K562 (cell line): Measurements from ENCODE around the gene SOX6. TPM values are rescaled to one million over a fixed set of nuclear protein-coding genes. Genes with fewer than 3 reads are reported as not detected.
A peak's percentile ranks its signal among the peaks of the same experiment; 100 is the strongest.

Experiments used
- ATAC-seq: fragments of 200-7000 bp; cut with Tn5 transposase; 3 replicates; pipeline ENCODE4 v1.9.1; 2020; ENCODE audit warnings: moderate library complexity
- BruUV-seq: library from RNA; stranded (reverse); fragments of 400-500 nt; replicated peaks from 2 replicates; lab custom pipeline; 2021; lab: Mats Ljungman, UMichigan
- CTCF ChIA-PET: fragments of 300-600 bp; formaldehyde crosslinking; extraction: SDS; loops from one replicate; lab custom pipeline; 2021; ENCODE audit warnings: low intra/inter-chr PET ratio; lab: Yijun Ruan, JAX
- POLR2A ChIA-PET: fragments of 300-600, 350-650 bp; sonication (Branson Sonifier 250); formaldehyde crosslinking; extraction: SDS; loops from one replicate; lab custom pipeline; 2021; ENCODE audit warnings: antibody characterized with exemption, inconsistent platforms; lab: Yijun Ruan, JAX
- DNase-seq, 4 experiments: peaks; one replicate each; pipeline versions ENCODE4 v3.0.0 to v3.0.0-alpha.2; 2011 to 2018; ENCODE audit warnings: low spot score in 3 of 4, mixed read lengths in 3 of 4; ENCODE audit errors: extremely low read depth in 1 of 4
- FAIRE-seq: peaks from 2 replicates; lab custom pipeline; 2011; peaks lifted over from hg19 to GRCh38; lab: Jason Lieb, UNC
- H2AFZ ChIP-seq: 2 replicates; pipeline ENCODE4 v1.6.0; 2011; ENCODE audit warnings: low read depth, low read length, control low read depth, inconsistent platforms
- H3K27ac ChIP-seq: fragments of 200-600 bp; 3 replicates; pipeline ENCODE4 v1.8.0; 2011; ENCODE audit warnings: low read depth, mild to moderate bottlenecking, control low read depth, inconsistent platforms, low read length, moderate library complexity, mixed read lengths; ENCODE audit errors: extremely low read depth
- H3K27me3 ChIP-seq, 2 experiments: fragments of 300-600 bp in 1 of 2; 2 replicates in 1 of 2; 3 replicates in 1 of 2; pipeline versions ENCODE4 v1.6.0 to v1.8.0; 2011; ENCODE audit warnings: inconsistent platforms in 2 of 2, low read length in 2 of 2, mild to moderate bottlenecking in 1 of 2, mixed read lengths in 1 of 2, moderate library complexity in 1 of 2; ENCODE audit not compliant: control insufficient read depth in 2 of 2, insufficient read depth in 2 of 2
- H3K36me3 ChIP-seq: fragments of 300-600 bp; 3 replicates; pipeline ENCODE4 v1.8.0; 2011; ENCODE audit warnings: mild to moderate bottlenecking, low read length, inconsistent platforms; ENCODE audit not compliant: control insufficient read depth, insufficient read depth
- H3K4me1 ChIP-seq, 2 experiments: fragments of 200-600 bp in 1 of 2; replicated peaks in 1 of 2; 2 replicates in 1 of 2; 3 replicates in 1 of 2; pipeline versions ENCODE4 v1.5.1 to v1.8.0; 2011; ENCODE audit warnings: inconsistent platforms in 2 of 2, low read length in 2 of 2, mild to moderate bottlenecking in 1 of 2, mixed read lengths in 1 of 2, moderate library complexity in 1 of 2; ENCODE audit not compliant: control insufficient read depth in 2 of 2, insufficient read depth in 2 of 2
- H3K4me2 ChIP-seq: 2 replicates; pipeline ENCODE4 v1.6.1; 2011; ENCODE audit warnings: low read length, control low read depth, inconsistent platforms, mixed read lengths; ENCODE audit not compliant: insufficient read depth
- H3K4me3 ChIP-seq: fragments of 200-600 bp; sonication (generic), shearing (Covaris generic); 2 replicates; pipeline ENCODE4 v1.5.1; 2016; ENCODE audit warnings: control low read depth, inconsistent platforms
- H3K79me2 ChIP-seq: fragments of 200-600 bp; 3 replicates; pipeline ENCODE4 v1.8.0; 2011; ENCODE audit warnings: low read length, inconsistent platforms; ENCODE audit not compliant: control insufficient read depth, insufficient read depth
- H3K9ac ChIP-seq, 2 experiments: 2 replicates each; pipeline versions ENCODE4 v1.6.0 to v1.6.1; 2011; ENCODE audit warnings: low read depth in 2 of 2, low read length in 2 of 2, control low read depth in 1 of 2, inconsistent platforms in 1 of 2, mild to moderate bottlenecking in 1 of 2, mixed read lengths in 1 of 2; ENCODE audit not compliant: insufficient read depth in 1 of 2
- H3K9me1 ChIP-seq: one replicate; pipeline ENCODE4 v1.6.0; 2011; ENCODE audit warnings: inconsistent platforms, mild to moderate bottlenecking, low read length, moderate library complexity; ENCODE audit not compliant: control insufficient read depth, insufficient read depth
- H3K9me3 ChIP-seq: replicated peaks from 2 replicates; pipeline ENCODE4 v1.5.1; 2011; ENCODE audit warnings: low read depth, low read length, inconsistent platforms; ENCODE audit not compliant: control insufficient read depth, insufficient read depth
- H4K20me1 ChIP-seq: replicated peaks from 2 replicates; pipeline ENCODE4 v1.6.1; 2011; ENCODE audit warnings: low read length, inconsistent platforms, mixed read lengths; ENCODE audit not compliant: control insufficient read depth, insufficient read depth
- CREB3 ChIP-seq: fragments of 450-650 bp; conservative IDR thresholded peaks from 2 replicates; pipeline ENCODE4 v1.6.1; 2016; ENCODE audit warnings: missing genetic modification characterization, low read depth, mild to moderate bottlenecking, missing compliant biosample characterization, moderate library complexity
- CTBP1 ChIP-seq: fragments of 450-650 bp; IDR thresholded peaks from 2 replicates; pipeline ENCODE4 v1.6.1; 2016; ENCODE audit warnings: borderline replicate concordance
- CXXC5 ChIP-seq: fragments of 250-450 bp; sonication (Bioruptor Pico); IDR thresholded peaks from 2 replicates; pipeline ENCODE4 v1.8.0; 2022; ENCODE audit warnings: inconsistent platforms, mild to moderate bottlenecking, moderate library complexity
- EZH2 ChIP-seq: IDR thresholded peaks from 2 replicates; pipeline ENCODE4 v1.6.1; 2012; ENCODE audit warnings: low read depth, mild to moderate bottlenecking, inconsistent platforms, low read length, borderline replicate concordance
- HOMEZ ChIP-seq: fragments of 250-450 bp; sonication (Bioruptor Pico); IDR thresholded peaks from 2 replicates; pipeline ENCODE4 v1.4.0; 2020; ENCODE audit warnings: mild to moderate bottlenecking, moderate library complexity
- KDM1A ChIP-seq, 2 experiments: fragments of 450-650 bp; IDR thresholded peaks; 2 replicates each; pipeline ENCODE4 v1.6.1; 2016; ENCODE audit warnings: mild to moderate bottlenecking in 2 of 2
- NFRKB ChIP-seq: fragments of 450-650 bp; IDR thresholded peaks from 2 replicates; pipeline ENCODE4 v1.6.1; 2016; ENCODE audit warnings: low read depth
- SP2 ChIP-seq: IDR thresholded peaks from 2 replicates; pipeline ENCODE4 v1.6.1; 2011; ENCODE audit warnings: mild to moderate bottlenecking, low read depth, low read length, moderate library complexity; ENCODE audit not compliant: poor library complexity, severe bottlenecking; ENCODE audit errors: extremely low read depth
- SPI1 ChIP-seq: IDR thresholded peaks from 2 replicates; pipeline ENCODE4 v1.6.1; 2011; ENCODE audit warnings: low read depth, low read length, control low read depth, borderline replicate concordance
- XRCC3 ChIP-seq: fragments of 450-650 bp; IDR thresholded peaks from 2 replicates; pipeline ENCODE4 v1.6.1; 2017; ENCODE audit warnings: mild to moderate bottlenecking, moderate library complexity
- ZNF449 ChIP-seq: fragments of 250-450 bp; sonication (Bioruptor Pico); IDR thresholded peaks from 2 replicates; pipeline ENCODE4 v1.8.0; 2022; ENCODE audit warnings: moderate library complexity, mild to moderate bottlenecking, inconsistent platforms
- ZNF584 ChIP-seq: fragments of 200-800 bp; sonication (Bioruptor generic); IDR thresholded peaks from 2 replicates; pipeline ENCODE4 v1.6.1; 2016; ENCODE audit warnings: low read depth, mild to moderate bottlenecking, missing genetic modification characterization, missing compliant biosample characterization
- ZNF639 ChIP-seq, 2 experiments: fragments of 200-800 bp in 1 of 2; sonication (Bioruptor generic) in 1 of 2; sonication (generic) in 1 of 2; formaldehyde crosslinking in 1 of 2; IDR thresholded peaks in 1 of 2; conservative IDR thresholded peaks in 1 of 2; 2 replicates each; pipeline versions ENCODE4 v1.5.0 to v1.6.1; 2016 to 2020; ENCODE audit warnings: missing compliant biosample characterization in 1 of 2, missing genetic modification characterization in 1 of 2, missing genetic modification reagents in 1 of 2
- WGBS: fragments of 100-300 bp; shearing (Covaris generic); methylation state at CpG from one replicate; pipeline ENCODE4 v1.1.6; 2016; ENCODE audit warnings: low coverage, mixed read lengths; ENCODE audit not compliant: insufficient coverage; ENCODE audit errors: missing lambda C conversion rate; 5-methylcytosine and 5-hydroxymethylcytosine counted together
- in situ Hi-C: fragments of 300-500 bp; cut with MboI; formaldehyde crosslinking; loops from 4 replicates; pipeline ENCODE4 v1.15.0; 2018; ENCODE audit warnings: inconsistent platforms, mixed read lengths
- intact Hi-C: fragments of 100-400 bp; cut with micrococcal nuclease; formaldehyde crosslinking; loops from 2 replicates; pipeline ENCODE4 v1.14.2; 2022
- polyA plus RNA-seq, 8 experiments: library from polyadenylated mRNA; depleted of rRNA in 4 of 8; stranded (reverse) in 5 of 8; unstranded in 3 of 8; fragments of >200 nt; fragmentation: Nextera tagmentation in 2 of 8; fragmentation: Illumina TruSeq in 1 of 8; extraction: Ambion mirVana in 2 of 8; extraction: Trizol in 1 of 8; gene quantifications; 2 replicates each; pipeline versions ENCODE4 v1.2.1 to v1.2.3, GENCODE V29; 2011 to 2014; ENCODE audit warnings: inconsistent platforms in 1 of 8, missing spikeins in 1 of 8
- total RNA-seq, 7 experiments: library from RNA; depleted of rRNA in 6 of 7; stranded (reverse); fragments of >200 nt in 6 of 7; fragmentation: Illumina TruSeq in 2 of 7; extraction: Trizol in 2 of 7; gene quantifications; 2 replicates each; pipeline versions ENCODE4 v1.2.1 to v1.2.3, GENCODE V29; 2011 to 2021; ENCODE audit warnings: low replicate concordance in 1 of 7

Gene SOX6
- total and polyA plus RNA-seq, 9 of the 15 experiments (the other 6 are each of a cell fraction or from before 2014, with no cell fraction given): 0.89 to 8.7 (median 5.7) TPM

GRCh38 chr11:16299884-16300782, 56.2 kb downstream of the SOX6 start:
- peak overlapping the region; percentile 72 for H3K27ac ChIP-seq
- no peaks in the 10 kb centered on the region for H3K79me2 ChIP-seq
- peak; percentile 62 for ATAC-seq
- no peaks in the 10 kb centered on the region for H4K20me1 ChIP-seq
- POLR2A ChIA-PET: interaction anchor here (1.5 to 1.6 kb wide), 2 partner anchors 13 to 15 kb away, joined by 4 to 8 read pairs; no protein-coding TSS in a partner anchor
- H3K36me3 ChIP-seq: no peaks in the 10 kb centered on the region
- H3K9ac ChIP-seq: peak overlapping the region in 1 of 2 experiments; percentile 55; a peak in 3 of 4 replicates
- peak; percentile 46 for FAIRE-seq
- DNase-seq: peak in 2 of 4 experiments; percentile 26 to 56
- H3K27me3 ChIP-seq: no peaks in the 10 kb centered on the region
- H3K4me2 ChIP-seq: peak overlapping the region; percentile 40
- CTCF ChIA-PET: no interaction called here
- H3K4me1 ChIP-seq: peaks cover 0 to 30% of the 10 kb centered on the region in 2 experiments; a peak in 4 of 5 replicates
- intact Hi-C loops (loop anchor here (5.0 kb wide), 1 partner anchor 307 kb away; no protein-coding TSS in a partner anchor), in situ Hi-C loops (no loop called here)
- no peaks in the 10 kb centered on the region for H3K9me1 ChIP-seq
- peak overlapping the region; percentile 88 for H2AFZ ChIP-seq
- 20% methylated on average over 8 of the region's 8 CpGs for WGBS
- no TSS peak for BruUV-seq
- H3K4me3 ChIP-seq: no peak overlapping the region
- H3K9me3 ChIP-seq: no peaks in the 10 kb centered on the region
- no peak for TF ChIP-seq CREB3
- TF ChIP-seq NFRKB: peak; percentile 61
- no peak for TF ChIP-seq ZNF449 (CRISPR knock-in tag)
- TF ChIP-seq ZNF639 (CRISPR knock-in tag; conservative IDR thresholded peaks at IDR 0.05 in 1 of 2, IDR thresholded peaks at IDR 0.05 in 1 of 2): peak in 1 of 2 experiments; percentile 38; a peak in 1 of 4 replicates
- no peak for TF ChIP-seq XRCC3
- TF ChIP-seq CTBP1: no peak
- no peak for TF ChIP-seq KDM1A (IDR thresholded peaks at IDR 0.05)
- no peak for TF ChIP-seq SP2
- TF ChIP-seq HOMEZ (CRISPR knock-in tag): no peak
- TF ChIP-seq CXXC5 (CRISPR knock-in tag): no peak
- TF ChIP-seq EZH2: no peak
- peak; percentile 91 for TF ChIP-seq SPI1
- no peak for TF ChIP-seq ZNF584
